ENCODE data around the gene CPSF4L. TPM values are rescaled to one million over a fixed set of nuclear protein-coding genes. Genes with fewer than 3 reads are reported as not detected.
A peak's percentile ranks its signal among the peaks of the same experiment; 100 is the strongest.

The CPSF4L gene
- total and polyA plus RNA-seq, 2 of the 13 experiments (the other 11 are each of a cell fraction or from before 2014, with no cell fraction given): 0.73 to 1.6 TPM

GRCh38 chr17:73232587-73233373 lies 28.9 kb downstream of the CPSF4L start (continued):
- peak; percentile 13; the same call in 1 of the 2 replicates for TF ChIP-seq MTERF4 (CRISPR knock-in tag; IDR thresholded peaks at IDR 0.05)
- TF ChIP-seq PITX1 (CRISPR knock-in tag; IDR thresholded peaks at IDR 0.05): peak; percentile 77
- TF ChIP-seq KLF16 (CRISPR knock-in tag; IDR thresholded peaks at IDR 0.05): no peak
- no peak for TF ChIP-seq PPARG (CRISPR knock-in tag; conservative IDR thresholded peaks at IDR 0.05)
- TF ChIP-seq ZKSCAN5 (CRISPR knock-in tag; IDR thresholded peaks at IDR 0.05): peak; percentile 72; the same call in 1 of the 2 replicates
- no peak for TF ChIP-seq ZGPAT (CRISPR knock-in tag; IDR thresholded peaks at IDR 0.05)
- TF ChIP-seq ZNF326 (CRISPR knock-in tag; IDR thresholded peaks at IDR 0.05; ENCODE audit: borderline replicate concordance): no peak
- no peak for TF ChIP-seq ZBTB44 (CRISPR knock-in tag; IDR thresholded peaks at IDR 0.05)
- TF ChIP-seq HNRNPL (IDR thresholded peaks at IDR 0.05; ENCODE audit: low read depth, low read length): no peak
- no peak for TF ChIP-seq EP300 (IDR thresholded peaks at IDR 0.05; ENCODE audit: low read depth in 2 of 2, low read length in 2 of 2)
- no peak for TF ChIP-seq EP300 (CRISPR knock-in tag; IDR thresholded peaks at IDR 0.05; ENCODE audit: borderline replicate concordance)
- TF ChIP-seq ZNF354B (CRISPR knock-in tag; IDR thresholded peaks at IDR 0.05): no peak
- no peak for TF ChIP-seq RFX3 (CRISPR knock-in tag; IDR thresholded peaks at IDR 0.05)
- no peak for TF ChIP-seq RNF2 (conservative IDR thresholded peaks at IDR 0.05; ENCODE audit: low read depth)
- TF ChIP-seq REXO4 (CRISPR knock-in tag; IDR thresholded peaks at IDR 0.05; ENCODE audit: borderline replicate concordance): no peak
- no peak; the same call in 1 of the 2 replicates for TF ChIP-seq SRY (CRISPR knock-in tag; IDR thresholded peaks at IDR 0.05)
- no peak for TF ChIP-seq SP4 (CRISPR knock-in tag; IDR thresholded peaks at IDR 0.05)
- TF ChIP-seq SETDB1 (CRISPR knock-in tag; IDR thresholded peaks at IDR 0.05; ENCODE audit: borderline replicate concordance): no peak
- no peak for TF ChIP-seq ATF6 (CRISPR knock-in tag; conservative IDR thresholded peaks at IDR 0.05)
- TF ChIP-seq PCBP1 (IDR thresholded peaks at IDR 0.05; ENCODE audit: borderline replicate concordance, low read depth, low read length): no peak
- no peak for TF ChIP-seq ARNT (IDR thresholded peaks at IDR 0.05)
- peak; percentile 5 for TF ChIP-seq AGO2 (optimal IDR thresholded peaks at IDR 0.05; ENCODE audit: low read depth, low read length)
- 0 out of 2 replicates have a peak, but pooled peaks have one; percentile 37 for TF ChIP-seq ZNF839 (CRISPR knock-in tag; IDR thresholded peaks at IDR 0.05; ENCODE audit: borderline replicate concordance)
- TF ChIP-seq MTF1 (CRISPR knock-in tag; IDR thresholded peaks at IDR 0.05): no peak
- TF ChIP-seq ZEB1 (IDR thresholded peaks at IDR 0.05; ENCODE audit: insufficient replicate concordance, low read depth): no peak

Measured in HepG2 (cell line).